ENCODE measurements around the gene CATSPERD. TPM values are rescaled to one million over a fixed set of nuclear protein-coding genes. Genes with fewer than 3 reads are reported as not detected.

Gene CATSPERD
- total RNA-seq, 1 experiment from 2014 or later: not detected

DNA sequence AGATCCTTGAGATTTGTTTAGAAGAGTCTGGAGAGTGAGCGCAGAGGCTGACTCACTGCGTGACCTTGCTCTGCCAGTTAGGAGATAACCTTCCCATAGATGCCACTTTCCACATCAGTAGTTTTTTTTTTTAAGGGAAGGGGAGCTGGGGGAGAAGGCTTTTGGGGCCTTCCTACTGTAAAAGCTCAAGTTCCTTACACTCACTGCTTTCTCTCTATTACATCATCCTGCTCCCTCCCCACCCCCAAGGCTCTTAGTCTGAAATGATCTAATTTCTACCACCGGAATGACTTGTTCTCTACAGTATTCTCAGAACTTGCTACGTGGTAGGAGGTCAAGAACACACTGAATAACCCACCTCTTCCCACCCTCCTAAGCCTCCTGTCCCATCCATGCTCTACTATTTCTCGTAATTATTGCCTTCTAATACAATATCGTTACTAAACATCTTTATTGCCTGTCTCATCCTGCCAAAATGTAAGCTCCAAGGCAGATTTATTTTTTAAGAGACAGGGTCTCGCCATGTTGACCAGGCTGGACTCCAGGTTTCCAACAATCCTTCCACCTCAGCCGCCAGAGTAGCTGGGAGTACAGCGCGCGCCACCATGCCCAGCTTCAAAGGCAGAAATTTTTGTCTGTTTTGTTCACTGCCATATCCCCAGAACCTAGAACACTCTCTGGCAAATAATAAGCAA, 1.7 kb upstream of the CATSPERD start:
- Histone ChIP-seq H2AFZ (ENCODE audit: low read length) (no peak overlapping the region), H3K9ac (ENCODE audit: extremely low read depth, insufficient read length, low read length) (peak overlapping the region; percentile 81), H3K4me1 (ENCODE audit: insufficient read depth, low read length) (no peaks in the 10 kb centered on the region), H3K18ac (ENCODE audit: insufficient read length, low read depth, low read length) (no peak overlapping the region), H3T11ph (ENCODE audit: low read length) (no peak overlapping the region), H4K91ac (ENCODE audit: insufficient read length, low read depth, low read length) (no peak overlapping the region), H4K20me1 (ENCODE audit: control insufficient read depth, insufficient read depth, insufficient read length) (no peaks in the 10 kb centered on the region), H2BK12ac (ENCODE audit: insufficient read length, low read depth, low read length) (no peak overlapping the region), H3K4me2 (ENCODE audit: insufficient read depth, insufficient read length, low read length) (peak overlapping the region; percentile 90), H3K56ac (ENCODE audit: insufficient read length, low read depth, low read length) (no peak overlapping the region), H3K14ac (ENCODE audit: insufficient read depth, low read length) (no peak overlapping the region; the same call in 1 of the 2 replicates), H2BK20ac (ENCODE audit: low read depth, low read length, poor library complexity, severe bottlenecking) (no peak overlapping the region), H2BK5ac (ENCODE audit: insufficient read length, low read length) (no peak overlapping the region), H2BK120ac (ENCODE audit: low read depth, low read length, poor library complexity, severe bottlenecking) (no peak overlapping the region), H3K9me3 (ENCODE audit: control insufficient read depth, low read depth, low read length) (no peaks in the 10 kb centered on the region), H3K27ac (ENCODE audit: insufficient read length, low read depth, low read length) (no peak overlapping the region), H4K5ac (ENCODE audit: insufficient read length, low read depth, low read length) (no peak overlapping the region), H3K23me2 (ENCODE audit: insufficient read length, low read depth, low read length, poor library complexity, severe bottlenecking) (peaks cover 9% of the 10 kb centered on the region), H3K4ac (ENCODE audit: low read depth, low read length) (no peak overlapping the region), H3K23ac (ENCODE audit: insufficient read length, low read depth, low read length) (no peak overlapping the region), H2BK15ac (ENCODE audit: low read depth, low read length) (no peak overlapping the region), H3K79me1 (ENCODE audit: insufficient read depth, low read depth, low read length, poor library complexity, severe bottlenecking) (peaks cover 4% of the 10 kb centered on the region), H3K79me2 (ENCODE audit: insufficient read depth, low read length) (peaks cover 31% of the 10 kb centered on the region), H4K8ac (replicated peaks; ENCODE audit: insufficient read length, low read depth, low read length) (no peak overlapping the region), H2AK5ac (ENCODE audit: insufficient read length, low read length) (no peak overlapping the region), H3K27me3 (ENCODE audit: insufficient read depth, low read length) (no peaks in the 10 kb centered on the region)
- peaks cover 16 to 18% of the 10 kb centered on the region in 2 experiments for H3K4me1 Mint-ChIP-seq
- DNase-seq: no peak
- H3K9me3 Mint-ChIP-seq: no peaks in the 10 kb centered on the region; a peak in 2 of 5 replicates
- H3K4me3 Mint-ChIP-seq: peak overlapping the region; percentile 91 to 98
- peak overlapping the region; percentile 78 to 97 (median 95) for H3K27ac Mint-ChIP-seq
- WGBS (ENCODE audit: extremely low coverage, insufficient read length, low lambda C conversion rate): no CpG with 5 or more reads among the region's 11 CpGs
- TF ChIP-seq, protein P1, sequence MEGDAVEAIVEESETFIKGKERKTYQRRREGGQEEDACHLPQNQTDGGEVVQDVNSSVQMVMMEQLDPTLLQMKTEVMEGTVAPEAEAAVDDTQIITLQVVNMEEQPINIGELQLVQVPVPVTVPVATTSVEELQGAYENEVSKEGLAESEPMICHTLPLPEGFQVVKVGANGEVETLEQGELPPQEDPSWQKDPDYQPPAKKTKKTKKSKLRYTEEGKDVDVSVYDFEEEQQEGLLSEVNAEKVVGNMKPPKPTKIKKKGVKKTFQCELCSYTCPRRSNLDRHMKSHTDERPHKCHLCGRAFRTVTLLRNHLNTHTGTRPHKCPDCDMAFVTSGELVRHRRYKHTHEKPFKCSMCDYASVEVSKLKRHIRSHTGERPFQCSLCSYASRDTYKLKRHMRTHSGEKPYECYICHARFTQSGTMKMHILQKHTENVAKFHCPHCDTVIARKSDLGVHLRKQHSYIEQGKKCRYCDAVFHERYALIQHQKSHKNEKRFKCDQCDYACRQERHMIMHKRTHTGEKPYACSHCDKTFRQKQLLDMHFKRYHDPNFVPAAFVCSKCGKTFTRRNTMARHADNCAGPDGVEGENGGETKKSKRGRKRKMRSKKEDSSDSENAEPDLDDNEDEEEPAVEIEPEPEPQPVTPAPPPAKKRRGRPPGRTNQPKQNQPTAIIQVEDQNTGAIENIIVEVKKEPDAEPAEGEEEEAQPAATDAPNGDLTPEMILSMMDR (conservative IDR thresholded peaks at IDR 0.05): no peak
- H3K36me3 Mint-ChIP-seq (ENCODE audit: insufficient read depth in 1 of 3, low read depth in 3 of 3): peaks cover 17 to 31% (median 21%) of the 10 kb centered on the region in 3 experiments
- no peaks in the 10 kb centered on the region; the same call in 1 of the 2 replicates for H3K27me3 Mint-ChIP-seq (ENCODE audit: low read depth)

All from H9 (cell line).